Colonic mucosa (tissue), 4 donors: ENCODE measurements around the gene KRTAP12-2. TPM values are rescaled to one million over a fixed set of nuclear protein-coding genes. Genes with fewer than 3 reads are reported as not detected.
"Not testable (repeated sequence)": the region's sequence is repeated elsewhere in the genome, so short reads cannot be mapped to it uniquely, and the experiment has no call there.

Experiments used
- DNase-seq: peaks from one replicate; pipeline ENCODE4 v3.0.0-alpha.2; 2020
- H3K27ac ChIP-seq: fragments of 200-600 bp; one replicate; pipeline ENCODE4 v1.8.0; 2021
- H3K27me3 ChIP-seq: fragments of 200-600 bp; one replicate; pipeline ENCODE4 v1.8.0; 2021
- H3K36me3 ChIP-seq: fragments of 200-600 bp; one replicate; pipeline ENCODE4 v1.8.0; 2021
- H3K4me1 ChIP-seq: fragments of 200-600 bp; one replicate; pipeline ENCODE4 v1.8.0; 2021; ENCODE audit warnings: mild to moderate bottlenecking
- H3K4me3 ChIP-seq: fragments of 200-600 bp; one replicate; pipeline ENCODE4 v1.8.0; 2021
- H3K9ac ChIP-seq, 2 donors: one replicate each; pipeline ENCODE4 v1.7.0; 2013; ENCODE audit warnings: control low read depth in 2 of 2, low read depth in 2 of 2, low read length in 2 of 2
- H3K9me3 ChIP-seq: fragments of 200-600 bp; one replicate; pipeline ENCODE4 v1.8.0; 2021
- CTCF ChIP-seq: fragments of 200-600 bp; IDR thresholded peaks from one replicate; pipeline ENCODE4 v1.8.0; 2022; ENCODE audit warnings: antibody characterized with exemption, mild to moderate bottlenecking
- intact Hi-C: fragments of 100-400 bp; cut with DNase I; formaldehyde crosslinking; loops from one replicate; pipeline ENCODE4 v1.14.1; 2022
- total RNA-seq, 2 donors: library from RNA; stranded (reverse); fragmentation: NEBNext Ultra II Directional in 1 of 2; extraction: Animal tissue kit (Norgen Biotek cat#: 25700) in 1 of 2; gene quantifications; one replicate each; pipeline ENCODE4 v1.2.1, GENCODE V29; 2021
- donor health status: healthy.
- donor health status: DM: no; HTN: no; CAD: no.
- donor health status: DM: no; HTN: no; CAD: no.

KRTAP12-2 gene
- total RNA-seq, 2 donors from 2014 or later = not detected

- Histone ChIP-seq H3K27ac (no peak overlapping the region), H3K27me3 (no peaks in the 10 kb centered on the region), H3K9ac (no peak overlapping the region), H3K36me3 (no peaks in the 10 kb centered on the region), H3K4me1 (no peaks in the 10 kb centered on the region), H3K4me3 (no peak overlapping the region), H3K9me3 (no peaks in the 10 kb centered on the region)
- TF ChIP-seq CTCF = no peak
- intact Hi-C loops = no loop called here
- DNase-seq = no peak
Observed at GRCh38 chr21:44650265-44650972, 16.3 kb downstream of the KRTAP12-2 start.

GRCh38 chr21:44649521-44650100 is 17.1 kb downstream of the KRTAP12-2 start:
- no peak overlapping the region for H3K9ac ChIP-seq
- no peak for TF ChIP-seq CTCF

GRCh38 chr21:44648557-44649311 is 18.0 kb downstream of the KRTAP12-2 start:
- intact Hi-C loops = no loop called here
- DNase-seq = no peak

More at GRCh38 chr21:44649521-44650100, 17.1 kb downstream of the KRTAP12-2 start:
- Histone ChIP-seq H3K36me3 (no peaks in the 10 kb centered on the region), H3K27me3 (no peaks in the 10 kb centered on the region), H3K4me3 (no peak overlapping the region), H3K4me1 (no peaks in the 10 kb centered on the region), H3K9me3 (no peaks in the 10 kb centered on the region), H3K27ac (no peak overlapping the region)
- no peak for DNase-seq
- intact Hi-C loops = no loop called here

GRCh38 chr21:44647222-44647552 is 19.5 kb downstream of the KRTAP12-2 start:
- Histone ChIP-seq H3K9me3 (no peaks in the 10 kb centered on the region), H3K27ac (no peak overlapping the region), H3K4me1 (no peaks in the 10 kb centered on the region), H3K4me3 (no peak overlapping the region), H3K36me3 (no peaks in the 10 kb centered on the region), H3K9ac (no peak overlapping the region), H3K27me3 (no peaks in the 10 kb centered on the region)
- TF ChIP-seq CTCF = no peak
- DNase-seq = no peak
- intact Hi-C loops = no loop called here

More at GRCh38 chr21:44648557-44649311, 18.0 kb downstream of the KRTAP12-2 start:
- no peaks in the 10 kb centered on the region for H3K36me3 ChIP-seq
- H3K4me3 ChIP-seq = no peak overlapping the region
- no peak for TF ChIP-seq CTCF
- H3K27ac ChIP-seq = no peak overlapping the region
- H3K9ac ChIP-seq = no peak overlapping the region
- no peaks in the 10 kb centered on the region for H3K27me3 ChIP-seq
- no peaks in the 10 kb centered on the region for H3K9me3 ChIP-seq
- H3K4me1 ChIP-seq = no peaks in the 10 kb centered on the region

- H3K36me3 ChIP-seq, H3K9me3 ChIP-seq, H3K27me3 ChIP-seq, H3K4me3 ChIP-seq, H3K9ac ChIP-seq, DNase-seq, H3K27ac ChIP-seq, H3K4me1 ChIP-seq, intact Hi-C loops: not testable (repeated sequence)
Observed at GRCh38 chr21:44646366-44647221, 20.1 kb downstream of the KRTAP12-2 start, which contains the start of gene KRTAP10-11. KRTAP10-11 (plus strand) TSS chr21:44646414; CDS start chr21:44646459, 45 bp downstream.
